H1 (cell line): ENCODE data around the gene CR2. TPM values are rescaled to one million over a fixed set of nuclear protein-coding genes. Genes with fewer than 3 reads are reported as not detected.

ENCODE experiments used
- CTCF ChIA-PET: fragments of 300-600 bp; sonication (Branson Sonifier 250); formaldehyde crosslinking; loops from one replicate; lab custom pipeline; 2021; ENCODE audit not compliant: partially characterized antibody; lab: Charles Lee
- POLR2A ChIA-PET: fragments of 300-600 bp; sonication (Branson Sonifier 250); formaldehyde crosslinking; loops from one replicate; lab custom pipeline; 2021; ENCODE audit warnings: inconsistent platforms; ENCODE audit not compliant: partially characterized antibody; lab: Charles Lee
- DNase-seq, 2 experiments: peaks; one replicate each; pipeline versions ENCODE4 v3.0.0 to v3.0.0-alpha.2; 2010 to 2022; ENCODE audit warnings: low spot score in 2 of 2, low read depth in 1 of 2, mixed read lengths in 1 of 2
- FAIRE-seq: peaks from 2 replicates; lab custom pipeline; 2011; peaks lifted over from hg19 to GRCh38; lab: Jason Lieb, UNC
- H2AFZ ChIP-seq: 2 replicates; pipeline ENCODE4 v1.8.1; 2012; ENCODE audit warnings: low read length, inconsistent platforms
- H2AK5ac ChIP-seq: 2 replicates; pipeline ENCODE4 v1.6.1; 2013; ENCODE audit warnings: low read depth, low read length
- H2BK120ac ChIP-seq: replicated peaks from 2 replicates; pipeline ENCODE3; 2013; ENCODE audit warnings: low read depth, low read length, inconsistent platforms
- H2BK12ac ChIP-seq: 2 replicates; pipeline ENCODE4 v1.6.1; 2013; ENCODE audit warnings: low read depth, low read length
- H2BK15ac ChIP-seq: 2 replicates; pipeline ENCODE4 v1.6.1; 2013; ENCODE audit warnings: low read length
- H2BK20ac ChIP-seq: 2 replicates; pipeline ENCODE4 v1.6.1; 2013; ENCODE audit warnings: low read length
- H2BK5ac ChIP-seq: 2 replicates; pipeline ENCODE4 v1.6.1; 2013; ENCODE audit warnings: low read depth, low read length
- H3K14ac ChIP-seq: 2 replicates; pipeline ENCODE4 v1.6.1; 2013; ENCODE audit warnings: inconsistent platforms; ENCODE audit not compliant: insufficient read length
- H3K18ac ChIP-seq: 2 replicates; pipeline ENCODE4 v1.6.1; 2013; ENCODE audit warnings: low read length; ENCODE audit errors: extremely low read depth
- H3K23ac ChIP-seq: 2 replicates; pipeline ENCODE4 v1.6.1; 2013; ENCODE audit warnings: inconsistent platforms; ENCODE audit not compliant: insufficient read length
- H3K23me2 ChIP-seq: 2 replicates; pipeline ENCODE4 v1.6.1; 2013; ENCODE audit warnings: low read depth, low read length
- H3K27ac ChIP-seq: 2 replicates; pipeline ENCODE4 v1.6.1; 2011; ENCODE audit warnings: low read depth, low read length, inconsistent platforms
- H3K27me3 ChIP-seq, 4 experiments: replicated peaks in 1 of 4; 1 replicate in 1 of 4; 2 replicates in 3 of 4; pipeline versions ENCODE4 v1.6.1 to v1.8.1; 2011 to 2013; ENCODE audit warnings: low read length in 3 of 4, mild to moderate bottlenecking in 3 of 4, inconsistent platforms in 2 of 4, mixed read lengths in 2 of 4, moderate library complexity in 1 of 4; ENCODE audit not compliant: control insufficient read depth in 3 of 4, insufficient read depth in 3 of 4; ENCODE audit errors: extremely low read depth in 1 of 4
- H3K36me3 ChIP-seq, 4 experiments: 2 replicates each; pipeline versions ENCODE4 v1.6.1 to v1.8.1; 2011 to 2013; ENCODE audit warnings: mild to moderate bottlenecking in 4 of 4, low read length in 3 of 4, moderate library complexity in 2 of 4, control low read depth in 1 of 4, inconsistent platforms in 1 of 4; ENCODE audit not compliant: insufficient read depth in 4 of 4, control insufficient read depth in 2 of 4
- H3K4ac ChIP-seq: replicated peaks from 2 replicates; pipeline ENCODE3; 2013; ENCODE audit warnings: low read length, low read depth, mixed read lengths, inconsistent platforms; ENCODE audit not compliant: insufficient read length
- H3K4me1 ChIP-seq, 4 experiments: replicated peaks in 1 of 4; 1 replicate in 1 of 4; 2 replicates in 3 of 4; pipeline versions ENCODE4 v1.6.1 to v1.8.1; 2011 to 2013; ENCODE audit warnings: low read length in 3 of 4, inconsistent platforms in 2 of 4, mixed read lengths in 1 of 4; ENCODE audit not compliant: insufficient read depth in 4 of 4, control insufficient read depth in 3 of 4
- H3K4me2 ChIP-seq, 2 experiments: 2 replicates each; pipeline versions ENCODE4 v1.6.1 to v1.8.1; 2011 to 2013; ENCODE audit warnings: low read depth in 2 of 2, low read length in 2 of 2, control low read depth in 1 of 2, inconsistent platforms in 1 of 2, mild to moderate bottlenecking in 1 of 2; ENCODE audit not compliant: insufficient read depth in 1 of 2
- H3K4me3 ChIP-seq, 4 experiments: fragments of 200-600, 300-600 bp in 1 of 4; sonication (generic), shearing (Covaris generic), sonication (Bioruptor Twin) in 1 of 4; 2 replicates each; pipeline versions ENCODE4 v1.5.1 to v1.8.1; 2011 to 2016; ENCODE audit warnings: low read length in 4 of 4, low read depth in 3 of 4, control low read depth in 2 of 4, inconsistent platforms in 2 of 4, mild to moderate bottlenecking in 2 of 4, mixed read lengths in 1 of 4, moderate library complexity in 1 of 4; ENCODE audit not compliant: insufficient read depth in 2 of 4; ENCODE audit errors: extremely low read depth in 1 of 4
- H3K56ac ChIP-seq: replicated peaks from 2 replicates; pipeline ENCODE3; 2013; ENCODE audit warnings: low read depth, mild to moderate bottlenecking, mixed read lengths, low read length, inconsistent platforms; ENCODE audit not compliant: insufficient read length
- H3K79me1 ChIP-seq: 2 replicates; pipeline ENCODE4 v1.6.1; 2013; ENCODE audit warnings: low read depth, low read length, control low read depth
- H3K79me2 ChIP-seq, 2 experiments: 2 replicates each; pipeline versions ENCODE4 v1.6.1 to v1.8.1; 2012 to 2013; ENCODE audit warnings: low read length in 2 of 2, mild to moderate bottlenecking in 2 of 2, inconsistent platforms in 1 of 2; ENCODE audit not compliant: insufficient read depth in 2 of 2, control insufficient read depth in 1 of 2
- H3K9ac ChIP-seq, 4 experiments: replicated peaks in 1 of 4; 1 replicate in 1 of 4; 2 replicates in 3 of 4; pipeline versions ENCODE4 v1.6.1 to v1.8.1; 2011 to 2013; ENCODE audit warnings: low read depth in 3 of 4, low read length in 3 of 4, control low read depth in 2 of 4, mild to moderate bottlenecking in 2 of 4, moderate library complexity in 2 of 4, inconsistent platforms in 1 of 4; ENCODE audit errors: extremely low read depth in 1 of 4
- H3K9me3 ChIP-seq, 2 experiments: 2 replicates each; pipeline versions ENCODE4 v1.6.1 to v1.8.1; 2012 to 2013; ENCODE audit warnings: mild to moderate bottlenecking in 2 of 2, moderate library complexity in 2 of 2, control low read depth in 1 of 2, inconsistent platforms in 1 of 2, low read depth in 1 of 2, low read length in 1 of 2, mixed read lengths in 1 of 2; ENCODE audit not compliant: insufficient read depth in 2 of 2
- H4K20me1 ChIP-seq, 2 experiments: replicated peaks in 1 of 2; 2 replicates each; pipeline versions ENCODE3 to v1.8.1; 2011 to 2013; ENCODE audit warnings: inconsistent platforms in 2 of 2, low read length in 2 of 2, mild to moderate bottlenecking in 1 of 2; ENCODE audit not compliant: insufficient read depth in 2 of 2, control insufficient read depth in 1 of 2
- H4K5ac ChIP-seq: 2 replicates; pipeline ENCODE4 v1.6.1; 2013; ENCODE audit warnings: low read length, low read depth, mixed read lengths, inconsistent platforms; ENCODE audit not compliant: insufficient read length
- H4K8ac ChIP-seq: 2 replicates; pipeline ENCODE4 v1.8.0; 2013; ENCODE audit warnings: mild to moderate bottlenecking, moderate library complexity, low read length, inconsistent platforms; ENCODE audit not compliant: insufficient read depth; ENCODE audit errors: extremely low read depth
- H4K91ac ChIP-seq: replicated peaks from 2 replicates; pipeline ENCODE3; 2013; ENCODE audit warnings: low read length, mixed read lengths, inconsistent platforms; ENCODE audit not compliant: insufficient read length
- BACH1 ChIP-seq: IDR thresholded peaks from 2 replicates; pipeline ENCODE4 v1.6.1; 2012; ENCODE audit warnings: low read length, improper control_type of control experiment
- CREB1 ChIP-seq: IDR thresholded peaks from 2 replicates; pipeline ENCODE4 v1.6.1; 2012; ENCODE audit warnings: inconsistent platforms
- RAD21 ChIP-seq, 2 experiments: IDR thresholded peaks in 1 of 2; conservative IDR thresholded peaks in 1 of 2; 2 replicates each; pipeline ENCODE4 v1.6.1; 2011; ENCODE audit warnings: low read depth in 2 of 2, low read length in 2 of 2, improper control_type of control experiment in 1 of 2, inconsistent platforms in 1 of 2, mild to moderate bottlenecking in 1 of 2, moderate library complexity in 1 of 2
- RNF2 ChIP-seq: fragments of 200-900, 300-1000 bp; sonication (generic); IDR thresholded peaks from 2 replicates; pipeline ENCODE4 v1.7.1; 2016; ENCODE audit warnings: borderline replicate concordance, low read depth, mild to moderate bottlenecking, antibody characterized with exemption, low read length; ENCODE audit not compliant: poor library complexity, severe bottlenecking; ENCODE audit errors: missing control alignments
- WGBS, 2 experiments: shearing (Covaris generic) in 1 of 2; methylation state at CpG; one replicate each; pipeline versions ENCODE4 v1.1.6 to v1.1.7; 2013 to 2015; ENCODE audit warnings: low lambda C conversion rate in 2 of 2, mixed read lengths in 2 of 2, inconsistent platforms in 1 of 2, low coverage in 1 of 2, missing lambda C conversion rate in 1 of 2; ENCODE audit not compliant: insufficient replicate concordance in 2 of 2, insufficient coverage in 1 of 2, insufficient read length in 1 of 2; ENCODE audit errors: extremely low coverage in 1 of 2, missing lambda C conversion rate in 1 of 2; 5-methylcytosine and 5-hydroxymethylcytosine counted together
- polyA plus RNA-seq, 7 experiments: library from polyadenylated mRNA; depleted of rRNA in 3 of 7; stranded (reverse) in 5 of 7; unstranded in 2 of 7; fragments of >200 nt in 5 of 7; fragments of 200-250 nt in 2 of 7; gene quantifications; 1 replicate in 5 of 7; 2 replicates in 1 of 7; 4 replicates in 1 of 7; pipeline versions ENCODE4 v1.2.1 to v1.2.3, GENCODE V29; 2011 to 2013; ENCODE audit warnings: missing spikeins in 2 of 7, mixed read lengths in 2 of 7
- total RNA-seq: library from RNA; stranded (reverse); fragmentation: NEBNext Ultra II Directional; extraction: Animal tissue kit (Norgen Biotek cat#: 25700); gene quantifications from 2 replicates; pipeline ENCODE4 v1.2.1, GENCODE V29; 2021
- TF ChIP-seq, protein P1 (sequence below), 3 experiments: IDR thresholded peaks; 1 replicate in 2 of 3; 2 replicates in 1 of 3; pipeline versions ENCODE4 v1.5.1 to v1.6.1; 2011; ENCODE audit warnings: low read length in 3 of 3, mild to moderate bottlenecking in 3 of 3, inconsistent platforms in 2 of 3, low read depth in 1 of 3, moderate library complexity in 1 of 3; ENCODE audit not compliant: insufficient read depth in 1 of 3; ENCODE audit errors: control extremely low read depth in 1 of 3

CR2 gene
- total and polyA plus RNA-seq, 2 of the 8 experiments (the other 6 are each of a cell fraction or from before 2014, with no cell fraction given): 1.7 to 3.0 TPM

DNA sequence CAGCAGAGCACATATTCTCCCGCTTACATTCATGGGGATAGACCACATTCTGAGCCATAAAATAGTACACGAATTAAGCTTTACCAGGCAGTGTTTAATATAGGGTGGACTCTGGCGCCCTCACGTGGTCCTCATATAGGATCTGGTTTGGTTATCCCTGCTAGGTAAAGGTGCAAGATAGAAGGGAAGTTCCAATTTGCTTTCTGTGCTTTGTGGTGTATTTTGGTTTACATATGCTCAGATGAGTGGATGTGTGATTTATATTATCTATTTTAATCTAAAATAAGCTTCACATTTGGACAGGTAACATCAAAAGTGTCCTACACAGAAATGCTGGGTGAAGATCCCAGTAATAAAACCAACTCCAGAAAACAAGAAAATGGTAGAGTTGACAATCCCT is 45.4 kb downstream of the CR2 start:
- H2BK12ac ChIP-seq: no peak overlapping the region
- no peak overlapping the region for H2AFZ ChIP-seq
- no peak overlapping the region for H2BK15ac ChIP-seq
- H3K9ac ChIP-seq: no peak overlapping the region
- peaks cover 0 to 6% (median 3%) of the 10 kb centered on the region in 4 experiments; a peak in 5 of 7 replicates for H3K4me1 ChIP-seq
- H3K23me2 ChIP-seq: peaks cover 8% of the 10 kb centered on the region
- H3K14ac ChIP-seq: no peak overlapping the region
- CTCF ChIA-PET: interaction anchor here (0.7 to 3.1 kb wide), 31 partner anchors 11 to 775 kb away, joined by 3 to 20 read pairs (median 4); partner anchors contain the start of genes CD55 and CR2
- H2BK20ac ChIP-seq: no peak overlapping the region
- H3K4me3 ChIP-seq: no peak overlapping the region
- H3K36me3 ChIP-seq: no peaks in the 10 kb centered on the region
- H3K79me2 ChIP-seq: no peaks in the 10 kb centered on the region
- H2BK5ac ChIP-seq: no peak overlapping the region
- H3K4me2 ChIP-seq: no peak overlapping the region
- H2AK5ac ChIP-seq: no peak overlapping the region
- no peaks in the 10 kb centered on the region for H3K79me1 ChIP-seq
- WGBS, 2 experiments: 11% methylated on average over 4 of the region's 4 CpGs; no CpG with 5 or more reads in 1 of the 2 experiments
- H3K4ac ChIP-seq: no peak overlapping the region
- no peaks in the 10 kb centered on the region for H4K20me1 ChIP-seq
- H3K9me3 ChIP-seq: no peaks in the 10 kb centered on the region
- H3K18ac ChIP-seq: no peak overlapping the region
- DNase-seq: peak in 1 of 2 experiments; percentile 56
- TF ChIP-seq, protein P1, sequence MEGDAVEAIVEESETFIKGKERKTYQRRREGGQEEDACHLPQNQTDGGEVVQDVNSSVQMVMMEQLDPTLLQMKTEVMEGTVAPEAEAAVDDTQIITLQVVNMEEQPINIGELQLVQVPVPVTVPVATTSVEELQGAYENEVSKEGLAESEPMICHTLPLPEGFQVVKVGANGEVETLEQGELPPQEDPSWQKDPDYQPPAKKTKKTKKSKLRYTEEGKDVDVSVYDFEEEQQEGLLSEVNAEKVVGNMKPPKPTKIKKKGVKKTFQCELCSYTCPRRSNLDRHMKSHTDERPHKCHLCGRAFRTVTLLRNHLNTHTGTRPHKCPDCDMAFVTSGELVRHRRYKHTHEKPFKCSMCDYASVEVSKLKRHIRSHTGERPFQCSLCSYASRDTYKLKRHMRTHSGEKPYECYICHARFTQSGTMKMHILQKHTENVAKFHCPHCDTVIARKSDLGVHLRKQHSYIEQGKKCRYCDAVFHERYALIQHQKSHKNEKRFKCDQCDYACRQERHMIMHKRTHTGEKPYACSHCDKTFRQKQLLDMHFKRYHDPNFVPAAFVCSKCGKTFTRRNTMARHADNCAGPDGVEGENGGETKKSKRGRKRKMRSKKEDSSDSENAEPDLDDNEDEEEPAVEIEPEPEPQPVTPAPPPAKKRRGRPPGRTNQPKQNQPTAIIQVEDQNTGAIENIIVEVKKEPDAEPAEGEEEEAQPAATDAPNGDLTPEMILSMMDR (IDR thresholded peaks at IDR 0.05; ENCODE audit: control extremely low read depth in 1 of 3, insufficient read depth in 1 of 3, low read depth in 1 of 3, low read length in 3 of 3): peak in 2 of 3 experiments; percentile 79; a peak in 3 of 4 replicates
- no peak for TF ChIP-seq BACH1
- TF ChIP-seq RAD21 (IDR thresholded peaks at IDR 0.05 in 1 of 2, conservative IDR thresholded peaks at IDR 0.05 in 1 of 2; ENCODE audit: low read depth in 2 of 2, low read length in 2 of 2): peak; percentile 96 to 97
- no peak for TF ChIP-seq RNF2
- TF ChIP-seq CREB1: 0 out of 2 replicates have a peak, but pooled peaks have one; percentile 14
- no peak overlapping the region for H4K91ac ChIP-seq
- peaks cover 4 to 23% (median 19%) of the 10 kb centered on the region in 4 experiments; a peak in 6 of 7 replicates for H3K27me3 ChIP-seq
- H2BK120ac ChIP-seq: no peak overlapping the region
- no peak overlapping the region for H4K8ac ChIP-seq
- no peak overlapping the region for H3K56ac ChIP-seq
- peak; percentile 72 for FAIRE-seq
- no peak overlapping the region for H3K27ac ChIP-seq
- no peak overlapping the region for H3K23ac ChIP-seq
- no peak overlapping the region for H4K5ac ChIP-seq
- POLR2A ChIA-PET: interaction anchor here (1.0 kb wide), 1 partner anchor 45 kb away, joined by 5 read pairs; the partner anchor contains the start of gene CR2
